GM18861 (cell line): ENCODE results near the gene NBEAL2.
A peak's percentile ranks its signal among the peaks of the same experiment; 100 is the strongest.

Experiments
- ATAC-seq: cut with Tn5 transposase; IDR thresholded peaks from one replicate; pipeline ENCODE4 v1.9.1; 2021; ENCODE audit not compliant: unreplicated experiment

The NBEAL2 gene

GRCh38 chr3:46942481-46943236, 36.8 kb upstream of the NBEAL2 start:
- no peak for ATAC-seq

- peak; percentile 45 for ATAC-seq
Observed at GRCh38 chr3:46943237-46944187, 36.0 kb upstream of the NBEAL2 start.

- no peak for ATAC-seq
Observed at GRCh38 chr3:46944191-46944590, 35.3 kb upstream of the NBEAL2 start.

- ATAC-seq, result no peak
Observed at GRCh38 chr3:46946416-46946815, 33.0 kb upstream of the NBEAL2 start.

- ATAC-seq, result no peak
Observed at GRCh38 chr3:46946856-46947545, 32.5 kb upstream of the NBEAL2 start.

- no peak for ATAC-seq
Observed at GRCh38 chr3:46947546-46947901, 31.9 kb upstream of the NBEAL2 start.

- ATAC-seq, result no peak
Observed at GRCh38 chr3:46947981-46948791, 31.3 kb upstream of the NBEAL2 start.

- peak; percentile 41 for ATAC-seq
Observed at GRCh38 chr3:46948830-46949671, 30.4 kb upstream of the NBEAL2 start.

GRCh38 chr3:46950177-46950576, 29.3 kb upstream of the NBEAL2 start:
- ATAC-seq, result no peak

- no peak for ATAC-seq
Observed at GRCh38 chr3:46950650-46951241, 28.7 kb upstream of the NBEAL2 start.

GRCh38 chr3:46952813-46953212, 26.7 kb upstream of the NBEAL2 start:
- no peak for ATAC-seq

GRCh38 chr3:46953234-46954010, 26.0 kb upstream of the NBEAL2 start:
- ATAC-seq, result peak; percentile 36

- ATAC-seq, result no peak
Observed at GRCh38 chr3:46954178-46954577, 25.3 kb upstream of the NBEAL2 start.

GRCh38 chr3:46955157-46955556, 24.3 kb upstream of the NBEAL2 start:
- ATAC-seq, result no peak

GRCh38 chr3:46955801-46956259, 23.6 kb upstream of the NBEAL2 start:
- no peak for ATAC-seq

GRCh38 chr3:46957092-46957820, 22.2 kb upstream of the NBEAL2 start:
- no peak for ATAC-seq

GRCh38 chr3:46958467-46959160, 20.9 kb upstream of the NBEAL2 start:
- ATAC-seq, result no peak
